Ovary (tissue), 9 donors: ENCODE measurements around the gene OAS2. TPM values are rescaled to one million over a fixed set of nuclear protein-coding genes. Genes with fewer than 3 reads are reported as not detected.

Source experiments
- DNase-seq, 5 donors: peaks; one replicate each; pipeline ENCODE4 v3.0.0-alpha.2; 2019 to 2020
- H3K27ac ChIP-seq, 2 donors: fragments of 200-600 bp; one replicate each; pipeline versions ENCODE4 v1.5.1 to v1.8.0; 2019 to 2022
- H3K27me3 ChIP-seq: fragments of 200-600 bp; one replicate; pipeline ENCODE4 v1.8.0; 2022
- H3K36me3 ChIP-seq: fragments of 200-600 bp; sonication (generic); one replicate; pipeline ENCODE4 v1.5.1; 2019
- H3K4me1 ChIP-seq: one replicate; pipeline ENCODE4 v1.8.1; 2013; ENCODE audit warnings: mild to moderate bottlenecking, moderate library complexity; ENCODE audit not compliant: insufficient read depth
- H3K4me3 ChIP-seq: fragments of 200-600 bp; sonication (generic); one replicate; pipeline ENCODE4 v1.5.1; 2017
- H3K9me3 ChIP-seq, 2 donors: fragments of 200-600 bp in 1 of 2; sonication (generic) in 1 of 2; one replicate each; pipeline versions ENCODE4 v1.5.1 to v1.8.1; 2013 to 2019; ENCODE audit warnings: mild to moderate bottlenecking in 1 of 2, moderate library complexity in 1 of 2
- EP300 ChIP-seq: sonication (generic); formaldehyde crosslinking; IDR thresholded peaks from one replicate; pipeline ENCODE4 v1.6.1; 2017; ENCODE audit warnings: antibody characterized with exemption
- POLR2A ChIP-seq: fragments of 450-650 bp; IDR thresholded peaks from one replicate; pipeline ENCODE4 v1.6.1; 2017; ENCODE audit warnings: antibody characterized with exemption, mild to moderate bottlenecking, moderate library complexity
- WGBS, 3 donors: extraction: QIAGEN DNeasy Blood & Tissue Kit in 1 of 3; methylation state at CpG; one replicate each; pipeline versions ENCODE4 v1.1.5 to v1.1.7; 2013 to 2017; 5-methylcytosine and 5-hydroxymethylcytosine counted together
- intact Hi-C, 4 donors: fragments of 100-400 bp; cut with DNase I; formaldehyde crosslinking; loops; one replicate each; pipeline versions ENCODE4 v1.11.0 to v1.15.1; 2022 to 2023
- polyA plus RNA-seq, 2 donors: library from polyadenylated mRNA; stranded (reverse); fragments of 200-250 nt in 1 of 2; fragments of 350-450 nt in 1 of 2; fragmentation: Illumina TruSeq in 1 of 2; extraction: RNeasy Lipid Tissue Mini Kit (QIAGEN cat#74804) in 1 of 2; gene quantifications; one replicate each; pipeline ENCODE4 v1.2.3, GENCODE V29; 2013 to 2014
- total RNA-seq, 7 donors: library from RNA; depleted of rRNA in 2 of 7; stranded (reverse); fragments of >200 nt in 2 of 7; fragmentation: NEBNext Ultra II Directional in 3 of 7; extraction: Animal tissue kit (Norgen Biotek cat#: 25700) in 3 of 7; gene quantifications; one replicate each; pipeline versions ENCODE4 v1.1.0 to v1.2.4, GENCODE V29; 2016 to 2023
- TF ChIP-seq, protein P1 (sequence below), 3 donors: fragments of 450-650 bp in 2 of 3; fragments of 200-600 bp in 1 of 3; IDR thresholded peaks; one replicate each; pipeline versions ENCODE4 v1.5.1 to v1.8.0; 2016 to 2022; ENCODE audit warnings: antibody characterized with exemption in 3 of 3, mild to moderate bottlenecking in 1 of 3
- donor health status: DM: no; HTN: no; CAD: no; lungs with moderate emphysema.
- donor health status: DM: no; HTN: no; CAD: no.
- donor health status: Bipolar disorder and iron deficiency.
- donor health status: DM: yes; HTN: yes; CAD: no.
- donor health status: DM: no; HTN: no; CAD: no.
- donor health status: DM: yes; HTN: yes; CAD: no.

The OAS2 gene
- total and polyA plus RNA-seq, 9 donors: 1.4 to 57.0 (median 3.6) TPM

GRCh38 chr12:112963227-112963861 is 15.0 kb upstream of the OAS2 start:
- DNase-seq: no peak
- no peaks in the 10 kb centered on the region for H3K4me1 ChIP-seq
- TF ChIP-seq, protein P1, sequence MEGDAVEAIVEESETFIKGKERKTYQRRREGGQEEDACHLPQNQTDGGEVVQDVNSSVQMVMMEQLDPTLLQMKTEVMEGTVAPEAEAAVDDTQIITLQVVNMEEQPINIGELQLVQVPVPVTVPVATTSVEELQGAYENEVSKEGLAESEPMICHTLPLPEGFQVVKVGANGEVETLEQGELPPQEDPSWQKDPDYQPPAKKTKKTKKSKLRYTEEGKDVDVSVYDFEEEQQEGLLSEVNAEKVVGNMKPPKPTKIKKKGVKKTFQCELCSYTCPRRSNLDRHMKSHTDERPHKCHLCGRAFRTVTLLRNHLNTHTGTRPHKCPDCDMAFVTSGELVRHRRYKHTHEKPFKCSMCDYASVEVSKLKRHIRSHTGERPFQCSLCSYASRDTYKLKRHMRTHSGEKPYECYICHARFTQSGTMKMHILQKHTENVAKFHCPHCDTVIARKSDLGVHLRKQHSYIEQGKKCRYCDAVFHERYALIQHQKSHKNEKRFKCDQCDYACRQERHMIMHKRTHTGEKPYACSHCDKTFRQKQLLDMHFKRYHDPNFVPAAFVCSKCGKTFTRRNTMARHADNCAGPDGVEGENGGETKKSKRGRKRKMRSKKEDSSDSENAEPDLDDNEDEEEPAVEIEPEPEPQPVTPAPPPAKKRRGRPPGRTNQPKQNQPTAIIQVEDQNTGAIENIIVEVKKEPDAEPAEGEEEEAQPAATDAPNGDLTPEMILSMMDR (IDR thresholded peaks at IDR 0.05): no peak
- no peak for TF ChIP-seq EP300
- no peak for TF ChIP-seq POLR2A
- H3K27ac ChIP-seq: no peak overlapping the region
- no peaks in the 10 kb centered on the region for H3K36me3 ChIP-seq
- H3K27me3 ChIP-seq: no peaks in the 10 kb centered on the region
- peaks cover 0 to under 1% of the 10 kb centered on the region in 2 donors for H3K9me3 ChIP-seq
- WGBS, 3 donors: 88 to 91% (median 89%) methylated on average over 14 of the region's 14 CpGs
- intact Hi-C loops: no loop called here
- no peak overlapping the region for H3K4me3 ChIP-seq

DNA sequence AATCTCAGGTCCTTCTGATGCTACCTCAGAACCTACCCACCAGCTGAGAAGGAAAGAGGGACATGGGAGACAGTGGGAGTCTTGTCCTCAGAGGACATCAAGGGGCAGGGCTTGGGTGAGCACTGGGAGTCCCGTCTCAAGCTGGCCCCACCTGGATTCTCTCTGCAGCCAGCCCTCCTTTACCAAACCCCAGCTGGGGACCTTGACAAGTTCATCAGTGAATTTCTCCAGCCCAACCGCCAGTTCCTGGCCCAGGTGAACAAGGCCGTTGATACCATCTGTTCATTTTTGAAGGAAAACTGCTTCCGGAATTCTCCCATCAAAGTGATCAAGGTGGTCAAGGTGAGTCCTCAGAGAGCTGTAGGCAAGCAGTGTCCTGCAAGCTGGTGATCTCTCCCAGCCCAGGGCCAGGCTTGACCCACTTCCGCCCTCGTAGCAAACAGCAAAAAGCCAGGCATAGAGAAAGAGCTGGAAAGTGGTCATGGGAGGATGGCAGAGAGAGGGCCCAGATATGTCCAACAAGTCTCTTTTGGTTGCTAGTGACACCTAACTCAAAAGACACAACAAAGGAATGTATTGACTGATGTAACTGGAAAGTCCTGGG is 14.2 kb upstream of the OAS2 start:
- Histone ChIP-seq H3K27ac (no peak overlapping the region), H3K27me3 (no peaks in the 10 kb centered on the region), H3K9me3 (no peaks in the 10 kb centered on the region), H3K36me3 (no peaks in the 10 kb centered on the region), H3K4me3 (no peak overlapping the region), H3K4me1 (no peaks in the 10 kb centered on the region)
- DNase-seq: no peak
- 78 to 95% (median 90%) methylated on average over 6 of the region's 6 CpGs for WGBS, 3 donors
- TF ChIP-seq POLR2A: no peak
- TF ChIP-seq EP300: no peak
- TF ChIP-seq, protein P1 (IDR thresholded peaks at IDR 0.05): no peak
- intact Hi-C loops: no loop called here

GRCh38 chr12:112964915-112965314 is 13.4 kb upstream of the OAS2 start:
- intact Hi-C loops: no loop called here
- WGBS, 3 donors: 81 to 92% (median 82%) methylated on average over 4 of the region's 4 CpGs
- Histone ChIP-seq H3K4me3 (no peak overlapping the region), H3K36me3 (no peaks in the 10 kb centered on the region), H3K27me3 (no peaks in the 10 kb centered on the region), H3K27ac (no peak overlapping the region), H3K4me1 (no peaks in the 10 kb centered on the region), H3K9me3 (no peaks in the 10 kb centered on the region)
- TF ChIP-seq EP300: no peak
- TF ChIP-seq POLR2A: no peak
- TF ChIP-seq, protein P1 (IDR thresholded peaks at IDR 0.05): no peak
- no peak for DNase-seq

DNA sequence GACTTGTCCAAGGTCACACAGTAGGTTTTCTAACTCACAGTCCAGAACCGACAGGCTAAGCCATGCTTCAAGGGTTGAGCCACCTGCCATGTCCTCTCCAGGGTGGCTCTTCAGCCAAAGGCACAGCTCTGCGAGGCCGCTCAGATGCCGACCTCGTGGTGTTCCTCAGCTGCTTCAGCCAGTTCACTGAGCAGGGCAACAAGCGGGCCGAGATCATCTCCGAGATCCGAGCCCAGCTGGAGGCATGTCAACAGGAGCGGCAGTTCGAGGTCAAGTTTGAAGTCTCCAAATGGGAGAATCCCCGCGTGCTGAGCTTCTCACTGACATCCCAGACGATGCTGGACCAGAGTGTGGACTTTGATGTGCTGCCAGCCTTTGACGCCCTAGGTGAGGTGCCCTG is 12.7 kb upstream of the OAS2 start:
- Histone ChIP-seq H3K9me3 (no peaks in the 10 kb centered on the region), H3K4me1 (no peaks in the 10 kb centered on the region), H3K27ac (no peak overlapping the region), H3K4me3 (no peak overlapping the region), H3K27me3 (no peaks in the 10 kb centered on the region), H3K36me3 (no peaks in the 10 kb centered on the region)
- intact Hi-C loops: no loop called here
- no peak for DNase-seq
- TF ChIP-seq, protein P1 (IDR thresholded peaks at IDR 0.05): no peak
- TF ChIP-seq POLR2A (no peak), EP300 (no peak)
- WGBS, 3 donors: 87 to 88% (median 87%) methylated on average over 15 of the region's 15 CpGs
